NB4 (cell line): ENCODE data around the gene GRIK4.

Source experiments
- CTCF ChIP-seq: IDR thresholded peaks from one replicate; pipeline ENCODE4 v1.5.1; 2012; ENCODE audit warnings: low read depth, low read length
- MYC ChIP-seq: IDR thresholded peaks from 2 replicates; pipeline ENCODE4 v1.6.1; 2011; ENCODE audit warnings: low read depth, low read length
- POLR2A ChIP-seq: IDR thresholded peaks from 2 replicates; pipeline ENCODE4 v1.6.1; 2011; ENCODE audit warnings: mild to moderate bottlenecking; ENCODE audit not compliant: insufficient read length; ENCODE audit errors: extremely low read depth
- TF ChIP-seq, protein P1 (sequence below): IDR thresholded peaks from 2 replicates; pipeline ENCODE4 v1.6.1; 2011; ENCODE audit warnings: low read depth, low read length

GRCh38 chr11:120532082-120532831 lies 20.7 kb downstream of the GRIK4 start:
- no peak for TF ChIP-seq CTCF
- no peak for TF ChIP-seq POLR2A
- TF ChIP-seq, protein P1, sequence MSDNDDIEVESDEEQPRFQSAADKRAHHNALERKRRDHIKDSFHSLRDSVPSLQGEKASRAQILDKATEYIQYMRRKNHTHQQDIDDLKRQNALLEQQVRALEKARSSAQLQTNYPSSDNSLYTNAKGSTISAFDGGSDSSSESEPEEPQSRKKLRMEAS = no peak
- TF ChIP-seq MYC = no peak
